Measurements from ENCODE around the gene LAMB4.

The LAMB4 gene

DNA sequence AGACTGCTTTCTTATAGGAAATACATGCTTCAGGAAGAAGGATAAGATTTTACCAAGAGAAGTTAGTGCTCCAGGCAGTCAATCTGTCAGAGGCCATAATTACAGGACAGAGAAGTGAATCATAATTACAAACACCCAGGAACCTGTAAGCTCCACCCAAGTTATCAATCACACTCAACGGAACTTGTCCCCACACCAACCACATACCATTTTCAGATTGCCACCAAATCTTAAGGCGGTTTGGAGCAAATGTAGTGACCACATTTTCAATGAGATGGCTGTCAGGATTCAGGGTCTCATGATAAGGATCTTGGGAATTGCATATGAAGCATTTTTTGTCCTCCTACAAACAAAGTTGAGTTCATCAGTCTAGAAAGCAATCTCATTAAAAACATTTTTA is 132.0 kb downstream of the LAMB4 start:
- DNase-seq (ENCODE audit: low read depth in 1 of 2, low spot score in 1 of 2), result no peak

DNA sequence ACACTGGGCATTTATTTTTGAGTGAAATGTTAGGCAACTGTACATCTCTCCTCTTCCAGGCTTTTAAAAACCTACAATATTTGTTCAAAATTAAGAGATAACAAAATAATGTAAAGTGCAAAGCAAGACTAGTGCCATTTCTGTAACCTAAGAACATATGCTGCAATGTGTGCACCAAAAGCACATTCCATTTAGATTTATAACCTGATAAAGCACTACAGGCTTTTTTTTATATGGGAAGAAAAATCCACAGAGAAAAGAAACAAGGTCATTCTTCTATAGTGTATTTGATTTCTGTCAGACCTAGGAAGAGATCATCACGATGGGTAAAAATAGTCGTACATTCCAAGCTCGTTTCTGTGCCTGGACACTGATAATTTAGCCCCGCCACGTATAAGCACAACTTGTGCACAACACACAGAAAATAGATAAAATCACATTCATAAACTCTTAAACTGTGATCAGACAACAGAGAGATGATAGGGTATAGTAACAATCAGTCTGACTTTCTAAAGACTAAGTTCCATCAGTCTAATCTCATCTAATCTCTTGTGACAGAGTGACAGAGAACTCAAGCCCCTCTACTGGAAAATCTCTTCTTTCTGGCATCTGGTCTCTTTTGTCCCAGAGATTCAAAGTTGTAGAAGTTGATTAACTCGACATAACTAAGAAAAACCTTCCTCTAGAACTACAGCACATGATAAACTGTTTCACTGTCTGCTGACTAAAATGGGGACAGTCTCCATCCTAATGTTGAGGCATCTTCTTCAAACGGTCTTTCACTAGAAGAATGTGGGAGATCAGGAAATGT is 133.9 kb downstream of the LAMB4 start:
- DNase-seq (ENCODE audit: low read depth in 1 of 2, low spot score in 1 of 2), result no peak

DNA sequence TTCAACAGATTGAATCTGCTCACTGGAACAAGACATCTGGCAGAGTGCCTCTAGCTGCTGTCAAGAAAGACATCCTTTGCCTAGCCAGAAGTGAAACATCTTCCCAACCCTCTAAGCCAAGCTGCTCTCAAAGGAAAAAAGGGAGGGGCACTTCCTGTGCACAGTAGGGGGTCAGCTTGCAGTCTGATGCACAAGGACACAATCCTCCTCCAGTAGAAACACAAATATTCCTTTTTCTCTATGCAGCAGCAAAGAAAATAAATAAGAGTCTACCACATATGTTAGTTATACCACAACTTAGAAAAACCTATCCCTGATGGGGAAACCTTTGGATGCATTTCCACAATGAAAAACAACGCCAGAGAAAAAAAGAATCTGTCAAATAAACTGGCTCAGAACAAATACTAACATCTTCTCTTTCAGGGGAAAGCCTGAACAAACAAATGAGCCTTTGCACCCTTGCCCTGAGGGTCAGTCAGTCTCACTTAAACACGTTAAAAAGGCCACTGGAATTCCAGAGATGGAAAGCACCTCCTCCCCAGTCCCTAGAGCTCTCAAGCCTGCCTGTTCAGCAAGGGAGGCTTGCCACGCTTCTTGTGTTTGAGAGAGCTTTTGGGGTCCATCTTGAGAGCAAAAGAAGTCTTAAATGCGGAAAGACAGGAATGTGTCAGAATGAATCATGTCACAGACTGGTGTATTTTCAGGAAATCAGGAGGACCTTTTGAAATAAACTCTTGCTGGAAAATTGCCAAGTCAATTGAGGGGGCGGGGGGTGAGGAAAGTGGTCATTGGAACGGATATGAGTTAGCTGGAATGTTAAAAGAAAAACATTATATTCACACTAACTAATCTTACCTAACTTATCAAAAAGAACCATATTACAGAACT is 134.7 kb downstream of the LAMB4 start:
- DNase-seq (ENCODE audit: low read depth in 1 of 2, low spot score in 1 of 2), result no peak

DNA sequence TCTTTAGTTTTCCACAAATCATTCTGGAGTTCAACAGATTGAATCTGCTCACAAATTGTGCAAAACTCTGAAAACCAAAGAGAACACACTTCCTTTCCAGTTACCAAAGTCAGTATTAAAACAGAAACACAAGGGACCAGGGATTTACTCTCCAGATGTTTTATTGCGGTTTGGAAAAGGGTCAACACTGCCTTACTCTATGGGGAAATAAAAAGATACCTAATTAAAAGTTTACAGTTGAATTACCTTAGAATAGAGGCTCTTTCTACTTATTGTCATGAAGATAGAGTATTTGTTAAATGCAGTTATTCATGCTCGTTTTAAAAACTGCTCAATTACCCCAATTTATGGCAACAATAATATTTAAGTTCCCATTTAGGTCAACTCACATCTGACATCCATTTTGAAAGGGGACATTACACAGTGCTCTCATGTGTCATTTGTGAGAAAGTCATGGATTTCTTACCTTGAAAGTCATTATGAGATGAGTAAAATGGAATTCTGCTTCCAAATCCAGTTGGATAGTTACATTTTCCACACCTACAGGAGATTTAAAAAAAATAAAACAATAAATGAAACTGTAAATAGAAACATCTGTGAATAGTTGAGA is 135.6 kb downstream of the LAMB4 start:
- DNase-seq (ENCODE audit: low read depth in 1 of 2, low spot score in 1 of 2), result no peak

- no peak for DNase-seq (ENCODE audit: low read depth in 1 of 2, low spot score in 1 of 2)
Observed at GRCh38 chr7:107993891-107994291, 136.3 kb downstream of the LAMB4 start.

DNA sequence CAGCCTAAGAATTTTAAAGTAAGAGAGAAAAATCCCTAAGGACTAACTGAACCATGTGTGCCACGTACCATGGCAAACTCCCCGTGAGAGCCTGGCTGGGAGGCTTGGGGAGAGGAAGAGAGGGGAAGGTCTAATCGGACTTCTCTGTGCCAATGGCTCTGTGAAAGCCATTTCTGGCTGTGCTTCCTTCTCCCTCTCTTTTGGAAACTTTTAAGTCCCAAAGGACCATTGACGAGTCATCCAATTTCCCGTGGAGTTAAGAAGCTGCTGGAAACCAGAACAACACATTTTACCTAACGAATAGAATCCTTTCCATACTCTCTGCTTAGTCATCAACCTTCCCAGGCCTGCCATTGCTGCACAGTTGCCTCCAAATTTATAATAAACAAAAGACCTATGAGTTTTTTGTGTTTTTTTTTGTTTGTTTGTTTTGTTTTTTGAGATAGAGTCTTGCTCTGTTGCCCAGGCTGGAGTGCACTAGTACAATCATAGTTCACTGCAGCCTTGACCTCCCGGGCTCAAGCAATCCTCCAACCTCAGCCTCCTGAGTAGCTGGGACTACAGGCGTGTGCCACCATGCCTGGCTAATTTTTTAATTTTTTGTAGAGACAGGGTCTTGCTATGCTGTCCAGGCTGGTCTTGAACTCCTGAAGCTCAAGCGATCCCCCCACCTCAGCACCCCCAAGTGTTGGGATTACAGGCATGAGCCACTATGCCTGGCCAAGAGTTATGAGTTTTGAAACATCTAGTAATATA is 140.4 kb downstream of the LAMB4 start:
- no peak for DNase-seq (ENCODE audit: low read depth in 1 of 2, low spot score in 1 of 2)

GRCh38 chr7:107982918-107983389 is 147.2 kb downstream of the LAMB4 start:
- no peak for DNase-seq (ENCODE audit: low read depth in 1 of 2, low spot score in 1 of 2)

DNA sequence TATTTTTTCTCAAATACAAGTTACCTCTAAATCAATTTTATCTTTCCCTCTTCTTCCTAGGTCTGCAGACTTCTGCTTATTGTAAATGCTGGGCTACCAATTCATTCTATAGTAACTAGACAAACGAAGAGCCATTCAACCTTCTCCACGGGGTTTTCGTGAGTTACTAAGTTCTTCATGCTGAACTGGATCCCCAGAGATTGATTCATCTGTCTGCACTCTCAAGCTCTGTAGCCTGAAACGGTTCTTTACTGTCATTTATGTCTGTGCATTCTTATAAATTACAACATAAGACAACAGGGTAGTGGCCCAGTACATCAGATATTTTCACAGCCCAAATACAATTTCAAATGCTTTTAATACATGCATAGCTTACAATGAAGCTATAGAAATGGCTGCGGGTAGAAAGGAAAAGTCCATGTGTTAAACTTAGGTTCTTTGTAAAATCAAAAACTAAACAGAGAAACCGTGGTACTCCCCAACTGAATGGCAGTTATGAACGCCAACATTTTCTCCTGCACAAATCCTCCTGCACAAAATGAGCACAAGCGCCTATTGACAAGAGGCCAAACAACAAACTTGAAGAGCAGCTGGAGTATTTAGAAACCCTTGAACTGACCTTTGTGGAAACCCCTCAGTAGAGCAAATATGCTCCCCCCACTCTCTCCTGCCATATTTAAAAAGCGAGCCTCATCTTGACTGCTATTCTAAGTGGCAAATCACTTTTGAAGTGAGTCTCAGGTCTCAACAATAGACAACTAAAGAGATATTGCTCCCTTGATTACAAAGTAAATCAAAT is 147.9 kb downstream of the LAMB4 start:
- DNase-seq (ENCODE audit: low read depth in 1 of 2, low spot score in 1 of 2), result no peak

- DNase-seq (ENCODE audit: low read depth in 1 of 2, low spot score in 1 of 2), result no peak
Observed at GRCh38 chr7:107981466-107981865, 148.7 kb downstream of the LAMB4 start.

- no peak for DNase-seq (ENCODE audit: low read depth in 1 of 2, low spot score in 1 of 2)
Observed at GRCh38 chr7:107980671-107981190, 149.4 kb downstream of the LAMB4 start.

GRCh38 chr7:107980171-107980570 is 150.0 kb downstream of the LAMB4 start:
- DNase-seq (ENCODE audit: low read depth in 1 of 2, low spot score in 1 of 2), result no peak

- DNase-seq (ENCODE audit: low read depth in 1 of 2, low spot score in 1 of 2), result no peak
Observed at GRCh38 chr7:107978815-107979408, 151.2 kb downstream of the LAMB4 start.

GRCh38 chr7:107977048-107977447 is 153.1 kb downstream of the LAMB4 start:
- DNase-seq (ENCODE audit: low read depth in 1 of 2, low spot score in 1 of 2), result no peak

- DNase-seq (ENCODE audit: low read depth in 1 of 2, low spot score in 1 of 2), result no peak
Observed at GRCh38 chr7:107976620-107977019, 153.5 kb downstream of the LAMB4 start.

GRCh38 chr7:107975394-107976013 is 154.7 kb downstream of the LAMB4 start:
- no peak for DNase-seq (ENCODE audit: low read depth in 1 of 2, low spot score in 1 of 2)

GRCh38 chr7:107973861-107974260 is 156.3 kb downstream of the LAMB4 start:
- DNase-seq (ENCODE audit: low read depth in 1 of 2, low spot score in 1 of 2), result no peak
